HG03460 (cell line): ENCODE results near the gene TNKS1BP1.

ENCODE experiments used
- ATAC-seq: cut with Tn5 transposase; IDR thresholded peaks from one replicate; pipeline ENCODE4 v1.9.1; 2021; ENCODE audit not compliant: unreplicated experiment

Gene TNKS1BP1

GRCh38 chr11:57312511-57313021, 12.2 kb downstream of the TNKS1BP1 start:
- ATAC-seq, result no peak

GRCh38 chr11:57311109-57311936, 13.4 kb downstream of the TNKS1BP1 start:
- peak; percentile 98 for ATAC-seq

- ATAC-seq, result no peak
These were observed 14.1 kb downstream of the TNKS1BP1 start for GRCh38 chr11:57310630-57311086.

- ATAC-seq, result no peak
These were observed 14.7 kb downstream of the TNKS1BP1 start for GRCh38 chr11:57310091-57310490.

GRCh38 chr11:57309106-57310059, 15.4 kb downstream of the TNKS1BP1 start:
- no peak for ATAC-seq

GRCh38 chr11:57308426-57309060, 16.2 kb downstream of the TNKS1BP1 start:
- ATAC-seq, result no peak

GRCh38 chr11:57307666-57308270, 17.0 kb downstream of the TNKS1BP1 start:
- ATAC-seq, result no peak

- ATAC-seq, result no peak
These were observed 17.7 kb downstream of the TNKS1BP1 start for GRCh38 chr11:57306940-57307565.

GRCh38 chr11:57306161-57306876, 18.4 kb downstream of the TNKS1BP1 start:
- no peak for ATAC-seq

GRCh38 chr11:57305523-57305922, 19.2 kb downstream of the TNKS1BP1 start:
- no peak for ATAC-seq

- no peak for ATAC-seq
These were observed 20.7 kb downstream of the TNKS1BP1 start for GRCh38 chr11:57303990-57304579.

- no peak for ATAC-seq
These were observed 21.3 kb downstream of the TNKS1BP1 start for GRCh38 chr11:57303280-57303989.

- ATAC-seq, result no peak
These were observed 22.3 kb downstream of the TNKS1BP1 start for GRCh38 chr11:57302489-57302888.

GRCh38 chr11:57301711-57302423, 22.9 kb downstream of the TNKS1BP1 start:
- ATAC-seq, result no peak

GRCh38 chr11:57300785-57301184, 24.0 kb downstream of the TNKS1BP1 start:
- ATAC-seq, result no peak

GRCh38 chr11:57299150-57299737, 25.5 kb downstream of the TNKS1BP1 start:
- no peak for ATAC-seq

- no peak for ATAC-seq
These were observed 27.5 kb downstream of the TNKS1BP1 start for GRCh38 chr11:57297221-57297620.
